Daoy (cell line): Measurements from ENCODE around the gene NTN3. TPM values are rescaled to one million over a fixed set of nuclear protein-coding genes. Genes with fewer than 3 reads are reported as not detected.
"Not testable (repeated sequence)": the region's sequence is repeated elsewhere in the genome, so short reads cannot be mapped to it uniquely, and the experiment has no call there.

Experiments used
- DNase-seq: peaks from one replicate; pipeline ENCODE4 v3.0.0-alpha.2; 2015; ENCODE audit warnings: low read depth
- total RNA-seq: library from RNA; depleted of rRNA; stranded (reverse); fragments of >200 nt; shearing (Covaris generic); gene quantifications from 2 replicates; pipeline ENCODE4 v1.2.3, GENCODE V29; 2014

The NTN3 gene
- total RNA-seq, 1 experiment from 2014 or later, result not detected

- DNase-seq, result not testable (repeated sequence)
Observed at GRCh38 chr16:2441143-2441804, 29.8 kb upstream of the NTN3 start.

- no peak for DNase-seq
Observed at GRCh38 chr16:2443555-2443954, 27.5 kb upstream of the NTN3 start.

- no peak for DNase-seq
Observed at GRCh38 chr16:2447920-2448583, 23.0 kb upstream of the NTN3 start.

GRCh38 chr16:2449118-2449517 lies 22.0 kb upstream of the NTN3 start:
- DNase-seq, result no peak

- DNase-seq, result no peak
Observed at GRCh38 chr16:2450535-2450934, 20.6 kb upstream of the NTN3 start.

- no peak for DNase-seq
Observed at GRCh38 chr16:2450975-2451381, 20.1 kb upstream of the NTN3 start.

GRCh38 chr16:2451851-2452320 lies 19.2 kb upstream of the NTN3 start:
- no peak for DNase-seq

- no peak for DNase-seq
Observed at GRCh38 chr16:2452650-2453049, 18.4 kb upstream of the NTN3 start.

- DNase-seq, result no peak
Observed at GRCh38 chr16:2455081-2455845, 15.8 kb upstream of the NTN3 start.

- DNase-seq, result no peak
Observed at GRCh38 chr16:2456551-2457153, 14.4 kb upstream of the NTN3 start.

GRCh38 chr16:2457267-2457666 lies 13.8 kb upstream of the NTN3 start:
- DNase-seq, result no peak

- DNase-seq, result no peak
Observed at GRCh38 chr16:2457946-2458345, 13.2 kb upstream of the NTN3 start.

GRCh38 chr16:2458887-2459646 lies 12.0 kb upstream of the NTN3 start:
- no peak for DNase-seq

- peak; percentile 96 for DNase-seq
Observed at GRCh38 chr16:2459647-2460390, 11.3 kb upstream of the NTN3 start, which contains the start of gene TEDC2. Gene TEDC2 (plus strand): TSS chr16:2460109. CDS start chr16:2460145, 36 bp downstream.

- no peak for DNase-seq
Observed at GRCh38 chr16:2460391-2460713, 10.7 kb upstream of the NTN3 start.

- no peak for DNase-seq
Observed at GRCh38 chr16:2460916-2461315, 10.2 kb upstream of the NTN3 start.

- DNase-seq, result no peak
Observed at GRCh38 chr16:2462031-2462866, 8.8 kb upstream of the NTN3 start.

- DNase-seq, result no peak
Observed at GRCh38 chr16:2464333-2464732, 6.8 kb upstream of the NTN3 start.

GRCh38 chr16:2465653-2466415 lies 5.3 kb upstream of the NTN3 start:
- no peak for DNase-seq
